Sigmoid colon (tissue), 7 donors: ENCODE data around the gene DLG1. TPM values are rescaled to one million over a fixed set of nuclear protein-coding genes. Genes with fewer than 3 reads are reported as not detected.

Experiments
- DNase-seq: peaks from one replicate; pipeline ENCODE4 v3.0.0-alpha.2; 2019
- H3K27ac ChIP-seq, 4 donors: fragments of 200-600 bp; sonication (generic); one replicate each; pipeline ENCODE4 v1.5.1; 2016 to 2019; ENCODE audit warnings: mild to moderate bottlenecking in 1 of 4
- H3K27me3 ChIP-seq, 3 donors: fragments of 200-600 bp; sonication (generic); one replicate each; pipeline ENCODE4 v1.5.1; 2019; ENCODE audit warnings: mild to moderate bottlenecking in 1 of 3
- H3K36me3 ChIP-seq, 4 donors: fragments of 200-600 bp; sonication (generic); one replicate each; pipeline ENCODE4 v1.5.1; 2016 to 2019
- H3K4me1 ChIP-seq, 4 donors: fragments of 200-600 bp; sonication (generic); one replicate each; pipeline ENCODE4 v1.5.1; 2017 to 2019
- H3K4me3 ChIP-seq, 4 donors: fragments of 200-600 bp; sonication (generic); one replicate each; pipeline ENCODE4 v1.5.1; 2017 to 2019; ENCODE audit warnings: mild to moderate bottlenecking in 2 of 4, moderate library complexity in 1 of 4
- H3K9me3 ChIP-seq, 4 donors: fragments of 200-600 bp in 3 of 4; sonication (generic) in 3 of 4; one replicate each; pipeline versions ENCODE4 v1.5.1 to v1.6.1; 2013 to 2019
- EP300 ChIP-seq, 4 donors: sonication (generic); formaldehyde crosslinking; IDR thresholded peaks; one replicate each; pipeline ENCODE4 v1.6.1; 2017; ENCODE audit warnings: antibody characterized with exemption in 4 of 4
- POLR2A ChIP-seq, 2 donors: fragments of 450-650 bp; IDR thresholded peaks; one replicate each; pipeline ENCODE4 v1.6.1; 2016; ENCODE audit warnings: antibody characterized with exemption in 2 of 2, mild to moderate bottlenecking in 2 of 2, moderate library complexity in 2 of 2
- POLR2AphosphoS5 ChIP-seq, 4 donors: sonication (generic); formaldehyde crosslinking; IDR thresholded peaks; one replicate each; pipeline ENCODE4 v1.6.1; 2017; ENCODE audit warnings: antibody characterized with exemption in 4 of 4
- WGBS, 2 donors: extraction: QIAGEN DNeasy Blood & Tissue Kit; methylation state at CpG; one replicate each; pipeline ENCODE4 v1.1.7; 2013; 5-methylcytosine and 5-hydroxymethylcytosine counted together
- intact Hi-C: fragments of 100-400 bp; cut with DNase I; formaldehyde crosslinking; loops from one replicate; pipeline ENCODE4 v1.15.1; 2023
- polyA plus RNA-seq, 3 donors: library from polyadenylated mRNA; stranded (reverse); fragments of 200-250 nt; gene quantifications; one replicate each; pipeline ENCODE4 v1.2.3, GENCODE V29; 2013
- total RNA-seq, 4 donors: library from RNA; depleted of rRNA; stranded (reverse); fragments of >200 nt; gene quantifications; one replicate each; pipeline ENCODE4 v1.1.0, GENCODE V29; 2016
- TF ChIP-seq, protein P1 (sequence below), 4 experiments: fragments of 450-650 bp in 3 of 4; fragments of 200-600 bp in 1 of 4; IDR thresholded peaks; one replicate each; pipeline ENCODE4 v1.5.1; 2016 to 2019; ENCODE audit warnings: antibody characterized with exemption in 4 of 4, mild to moderate bottlenecking in 3 of 4, moderate library complexity in 2 of 4
- donor health status: healthy with polysubstance abuse.
- donor health status: Bipolar disorder and iron deficiency.
- donor health status: healthy.

Gene DLG1
- total and polyA plus RNA-seq, 7 donors, result 30.6 to 83.7 (median 64.3) TPM

GRCh38 chr3:197014942-197015575 is 283.4 kb downstream of the DLG1 start:
- Histone ChIP-seq H3K4me3 (no peak overlapping the region), H3K9me3 (no peaks in the 10 kb centered on the region), H3K27ac (no peak overlapping the region), H3K36me3 (no peaks in the 10 kb centered on the region), H3K4me1 (no peaks in the 10 kb centered on the region), H3K27me3 (no peaks in the 10 kb centered on the region)
- intact Hi-C loops, result no loop called here
- no peak for TF ChIP-seq POLR2A (IDR thresholded peaks at IDR 0.05)
- no peak for TF ChIP-seq EP300 (IDR thresholded peaks at IDR 0.05)
- TF ChIP-seq, protein P1, sequence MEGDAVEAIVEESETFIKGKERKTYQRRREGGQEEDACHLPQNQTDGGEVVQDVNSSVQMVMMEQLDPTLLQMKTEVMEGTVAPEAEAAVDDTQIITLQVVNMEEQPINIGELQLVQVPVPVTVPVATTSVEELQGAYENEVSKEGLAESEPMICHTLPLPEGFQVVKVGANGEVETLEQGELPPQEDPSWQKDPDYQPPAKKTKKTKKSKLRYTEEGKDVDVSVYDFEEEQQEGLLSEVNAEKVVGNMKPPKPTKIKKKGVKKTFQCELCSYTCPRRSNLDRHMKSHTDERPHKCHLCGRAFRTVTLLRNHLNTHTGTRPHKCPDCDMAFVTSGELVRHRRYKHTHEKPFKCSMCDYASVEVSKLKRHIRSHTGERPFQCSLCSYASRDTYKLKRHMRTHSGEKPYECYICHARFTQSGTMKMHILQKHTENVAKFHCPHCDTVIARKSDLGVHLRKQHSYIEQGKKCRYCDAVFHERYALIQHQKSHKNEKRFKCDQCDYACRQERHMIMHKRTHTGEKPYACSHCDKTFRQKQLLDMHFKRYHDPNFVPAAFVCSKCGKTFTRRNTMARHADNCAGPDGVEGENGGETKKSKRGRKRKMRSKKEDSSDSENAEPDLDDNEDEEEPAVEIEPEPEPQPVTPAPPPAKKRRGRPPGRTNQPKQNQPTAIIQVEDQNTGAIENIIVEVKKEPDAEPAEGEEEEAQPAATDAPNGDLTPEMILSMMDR (IDR thresholded peaks at IDR 0.05), result no peak
- no peak for TF ChIP-seq POLR2AphosphoS5 (IDR thresholded peaks at IDR 0.05)
- WGBS, 2 donors, result 94 to 95% methylated on average over 22 of the region's 22 CpGs
- no peak for DNase-seq

DNA sequence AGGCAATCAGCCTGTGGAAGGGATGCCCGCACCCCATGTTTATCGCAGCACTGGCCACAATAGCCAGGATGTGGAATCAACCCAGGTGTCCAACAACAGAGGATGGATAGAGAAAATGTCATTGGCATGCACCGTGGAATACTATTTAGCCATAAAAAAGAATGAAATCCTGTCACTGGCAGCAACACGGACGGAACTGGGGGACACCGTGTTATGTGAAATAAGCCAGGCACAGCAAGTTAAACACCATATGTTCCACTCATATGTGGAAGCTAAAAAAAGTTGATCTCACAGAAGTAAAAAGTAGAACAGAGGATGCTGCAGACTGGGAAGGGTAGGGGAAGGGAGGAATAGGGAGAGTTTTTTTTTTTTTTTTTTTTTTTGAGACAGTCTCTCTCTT is 284.4 kb downstream of the DLG1 start:
- TF ChIP-seq, protein P1 (IDR thresholded peaks at IDR 0.05), result no peak
- TF ChIP-seq POLR2AphosphoS5 (IDR thresholded peaks at IDR 0.05), result no peak
- no peak for TF ChIP-seq EP300 (IDR thresholded peaks at IDR 0.05)
- TF ChIP-seq POLR2A (IDR thresholded peaks at IDR 0.05), result no peak
- no peaks in the 10 kb centered on the region for H3K27me3 ChIP-seq
- H3K4me3 ChIP-seq, result no peak overlapping the region
- WGBS, 2 donors, result 93 to 96% methylated on average over 6 of the region's 6 CpGs
- no peaks in the 10 kb centered on the region for H3K4me1 ChIP-seq
- H3K9me3 ChIP-seq, result no peaks in the 10 kb centered on the region
- intact Hi-C loops, result no loop called here
- DNase-seq, result no peak
- H3K36me3 ChIP-seq, result no peaks in the 10 kb centered on the region
- H3K27ac ChIP-seq, result no peak overlapping the region

GRCh38 chr3:197012540-197012883 is 285.9 kb downstream of the DLG1 start:
- DNase-seq, result no peak
- intact Hi-C loops, result no loop called here
- no peak overlapping the region for H3K27ac ChIP-seq

DNA sequence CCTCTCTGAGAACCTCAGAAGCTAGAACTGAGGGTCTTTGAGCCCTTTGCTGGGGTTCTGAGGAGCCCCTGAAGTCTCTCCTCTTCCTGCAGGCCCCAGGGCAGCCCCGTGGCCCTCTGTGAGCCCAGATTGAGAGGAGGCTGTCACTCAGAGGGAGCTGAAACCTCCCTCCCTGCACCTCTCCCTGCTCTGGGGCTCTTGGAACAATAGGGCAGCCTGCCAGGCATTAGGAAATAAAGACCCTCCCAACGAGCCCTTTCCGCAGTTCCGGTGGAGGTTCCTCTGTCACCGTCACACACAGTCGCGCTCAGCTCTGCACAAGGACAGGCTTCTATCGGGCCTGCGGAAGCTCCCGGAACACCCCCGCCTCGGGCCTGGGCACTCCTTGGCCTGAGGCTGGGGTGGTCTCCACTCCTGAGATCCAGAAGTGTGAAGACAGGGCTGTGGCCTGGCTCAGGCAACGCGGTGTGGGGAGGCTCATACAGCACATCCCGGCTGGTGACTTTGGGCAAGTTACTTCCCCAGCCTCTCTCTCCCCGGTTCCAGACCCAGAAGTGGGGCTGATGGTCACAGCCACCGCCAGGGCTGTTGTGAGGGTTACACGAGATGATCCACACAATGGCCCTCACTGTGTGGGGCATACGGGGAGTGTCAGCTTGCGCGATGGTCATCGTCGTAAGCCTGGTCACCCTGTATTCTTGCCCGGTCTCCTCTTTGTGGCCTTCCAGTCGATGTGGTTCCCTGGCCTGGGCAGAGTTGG is 286.5 kb downstream of the DLG1 start:
- Histone ChIP-seq H3K9me3 (no peaks in the 10 kb centered on the region), H3K36me3 (no peaks in the 10 kb centered on the region), H3K27me3 (no peaks in the 10 kb centered on the region), H3K27ac (no peak overlapping the region), H3K4me3 (no peak overlapping the region), H3K4me1 (no peaks in the 10 kb centered on the region)
- TF ChIP-seq EP300 (IDR thresholded peaks at IDR 0.05) (no peak), POLR2AphosphoS5 (IDR thresholded peaks at IDR 0.05) (no peak), POLR2A (IDR thresholded peaks at IDR 0.05) (no peak)
- TF ChIP-seq, protein P1 (IDR thresholded peaks at IDR 0.05), result no peak
- WGBS, 2 donors, result 94 to 96% methylated on average over 25 of the region's 25 CpGs
- intact Hi-C loops, result no loop called here
- DNase-seq, result no peak

More at GRCh38 chr3:197012540-197012883, 285.9 kb downstream of the DLG1 start:
- Histone ChIP-seq H3K4me3 (no peak overlapping the region), H3K27me3 (no peaks in the 10 kb centered on the region), H3K36me3 (no peaks in the 10 kb centered on the region), H3K4me1 (no peaks in the 10 kb centered on the region), H3K9me3 (no peaks in the 10 kb centered on the region)
- TF ChIP-seq POLR2A (IDR thresholded peaks at IDR 0.05), result no peak
- WGBS, 2 donors, result 82 to 93% methylated on average over 7 of the region's 7 CpGs

DNA sequence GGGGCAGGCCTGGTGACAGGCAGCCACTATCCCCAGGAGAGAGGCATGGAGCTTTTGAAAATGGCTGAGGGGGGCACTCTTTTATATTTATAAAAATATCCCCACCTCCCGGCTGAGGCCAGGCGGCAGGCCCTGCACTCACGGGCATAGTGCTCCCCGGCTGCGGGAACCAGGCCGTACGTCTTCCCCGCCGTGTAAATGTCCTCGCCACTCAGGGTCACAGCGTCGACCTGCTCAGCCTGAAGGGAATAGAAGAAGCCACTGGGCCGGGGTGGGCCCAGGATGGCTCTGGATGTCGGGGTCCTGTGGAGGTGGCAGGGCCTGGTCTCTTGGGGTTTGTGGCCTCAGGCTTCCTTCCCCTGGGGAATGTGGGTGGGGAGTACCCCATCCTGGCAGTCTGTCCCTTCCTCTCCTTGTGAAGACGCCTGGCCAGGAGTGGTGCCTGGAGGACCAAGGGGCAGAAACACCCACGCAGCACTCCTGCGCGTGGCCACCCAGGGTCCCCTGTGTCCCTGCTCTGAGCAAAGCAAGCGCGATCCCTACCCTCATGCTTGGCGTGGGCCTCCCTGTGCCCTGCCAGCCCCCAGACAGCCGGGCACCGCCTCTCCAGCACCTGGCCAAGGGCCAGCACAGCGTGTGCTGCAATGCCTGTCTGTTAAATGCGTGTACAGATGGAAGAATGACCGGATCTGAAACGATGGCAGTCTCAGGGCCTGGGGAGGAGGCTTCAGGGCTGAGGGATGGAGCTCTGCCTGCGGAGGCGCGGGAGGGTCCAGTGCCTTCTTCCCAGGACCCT is 287.7 kb downstream of the DLG1 start:
- Histone ChIP-seq H3K9me3 (no peaks in the 10 kb centered on the region), H3K36me3 (no peaks in the 10 kb centered on the region), H3K27me3 (no peaks in the 10 kb centered on the region), H3K27ac (no peak overlapping the region), H3K4me3 (no peak overlapping the region), H3K4me1 (no peaks in the 10 kb centered on the region)
- intact Hi-C loops, result no loop called here
- DNase-seq, result no peak
- 81 to 86% methylated on average over 30 of the region's 30 CpGs for WGBS, 2 donors
- TF ChIP-seq POLR2AphosphoS5 (IDR thresholded peaks at IDR 0.05) (no peak), EP300 (IDR thresholded peaks at IDR 0.05) (no peak), POLR2A (IDR thresholded peaks at IDR 0.05) (no peak)
- TF ChIP-seq, protein P1 (IDR thresholded peaks at IDR 0.05), result no peak
